Measurements from ENCODE around the gene CDK5RAP2. TPM values are rescaled to one million over a fixed set of nuclear protein-coding genes. Genes with fewer than 3 reads are reported as not detected.

The CDK5RAP2 gene
- total RNA-seq, 4 donors from 2014 or later: 57.4 to 86.3 (median 70.3) TPM

GRCh38 chr9:120619751-120620655 is 40.0 kb upstream of the CDK5RAP2 start:
- no peak overlapping the region for H3K4me3 ChIP-seq
- TF ChIP-seq POLR2A (IDR thresholded peaks at IDR 0.05) (no peak), CTCF (IDR thresholded peaks at IDR 0.05 in 4 of 5, conservative IDR thresholded peaks at IDR 0.05 in 1 of 5) (peak; percentile 57 to 84 (median 73))
- no peaks in the 10 kb centered on the region for H3K36me3 ChIP-seq
- peak; percentile 89 to 97 for ATAC-seq
- intact Hi-C loops (cut with DNase I; ENCODE audit: low total_unique reads) (loop anchor here (5.0 to 10.0 kb wide), 2 partner anchors 92 to 435 kb away; partner anchors contain the start of genes C5 and MEGF9), in situ Hi-C loops (cut with MboI; ENCODE audit: low sequenced_read_pairs in 4 of 4) (no loop called here)
- DNase-seq: peak; percentile 20 to 33
- H3K27ac ChIP-seq: peak overlapping the region in 1 of 4 donors; percentile 29
- H3K9me3 ChIP-seq: no peaks in the 10 kb centered on the region
- no peaks in the 10 kb centered on the region for H3K4me1 ChIP-seq
- no peaks in the 10 kb centered on the region for H3K27me3 ChIP-seq

DNA sequence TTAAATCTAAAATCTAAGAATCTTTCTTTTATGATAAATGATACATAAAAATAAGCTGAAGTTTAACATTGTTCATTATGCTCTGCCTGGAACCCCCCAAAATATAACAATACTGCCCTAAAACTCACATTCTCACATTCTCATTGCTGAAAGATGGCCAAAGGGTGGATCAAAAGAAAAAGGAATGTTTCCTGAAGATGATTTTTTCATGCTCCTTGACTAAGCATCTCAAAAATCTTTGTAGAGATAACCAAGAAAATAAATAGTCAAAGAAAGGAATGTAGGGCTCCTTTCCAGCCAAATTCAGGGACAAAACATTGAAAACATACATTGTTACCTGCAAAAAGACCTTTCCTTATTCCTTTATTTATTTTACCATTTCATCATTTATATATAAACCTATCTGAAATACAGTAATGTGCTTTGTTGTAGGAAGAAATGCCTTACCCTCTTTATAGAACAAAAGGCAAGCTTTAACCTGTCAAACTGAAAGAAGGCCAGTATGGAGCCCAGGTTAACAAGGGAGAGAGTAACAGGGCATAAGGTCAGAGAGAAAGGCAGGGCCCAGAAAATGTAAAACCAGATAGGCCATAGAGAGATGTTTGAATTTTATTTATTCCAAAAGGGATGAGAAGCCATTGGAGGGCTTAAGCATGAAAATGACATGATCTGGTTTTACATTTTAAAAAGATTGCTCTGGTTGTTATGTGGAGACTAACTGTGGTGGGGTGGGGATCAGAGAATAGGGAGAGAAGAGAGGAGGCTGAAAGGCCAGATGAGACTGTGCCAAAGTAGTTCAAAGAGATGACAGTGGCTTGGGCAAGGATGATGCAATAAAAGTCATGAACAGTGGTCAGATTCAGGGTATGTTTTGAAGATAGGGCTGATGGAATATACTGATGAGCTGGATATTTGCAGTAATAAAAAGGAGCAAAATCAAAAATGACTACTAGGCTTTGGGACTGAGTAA is 37.3 kb upstream of the CDK5RAP2 start:
- intact Hi-C loops (cut with DNase I; ENCODE audit: low total_unique reads): loop anchor here (5.0 kb wide), 1 partner anchor 95 kb away; the partner anchor contains the start of gene MEGF9
- in situ Hi-C loops (cut with MboI; ENCODE audit: low sequenced_read_pairs in 4 of 4): no loop called here

DNA sequence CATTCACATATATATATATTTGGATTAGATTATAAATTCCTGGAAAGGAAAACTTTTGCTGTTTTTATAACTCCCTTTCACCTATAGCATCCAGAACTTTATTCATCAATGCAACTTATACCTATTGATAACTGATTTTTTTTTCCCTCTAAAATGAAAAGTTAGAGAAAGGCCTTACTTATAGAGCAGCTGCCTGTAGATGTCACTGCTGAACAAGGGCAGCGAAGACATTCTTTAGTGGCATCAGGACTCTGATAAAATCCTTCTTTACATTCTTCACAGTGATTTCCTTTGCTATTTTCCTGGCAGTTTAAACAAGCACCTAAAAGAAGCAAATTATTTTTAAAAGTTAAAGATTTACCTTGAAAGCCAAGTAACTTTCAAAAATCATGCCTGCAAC is 32.3 kb upstream of the CDK5RAP2 start:
- no peak for DNase-seq
- no peaks in the 10 kb centered on the region for H3K9me3 ChIP-seq
- ATAC-seq: no peak
- in situ Hi-C loops (cut with MboI; ENCODE audit: low sequenced_read_pairs in 4 of 4) (no loop called here), intact Hi-C loops (cut with DNase I; ENCODE audit: low total_unique reads) (no loop called here)
- no peak for TF ChIP-seq CTCF (IDR thresholded peaks at IDR 0.05 in 4 of 5, conservative IDR thresholded peaks at IDR 0.05 in 1 of 5)
- TF ChIP-seq POLR2A (IDR thresholded peaks at IDR 0.05): no peak
- H3K36me3 ChIP-seq: no peaks in the 10 kb centered on the region
- H3K4me3 ChIP-seq: no peak overlapping the region
- no peaks in the 10 kb centered on the region for H3K4me1 ChIP-seq
- no peak overlapping the region for H3K27ac ChIP-seq
- H3K27me3 ChIP-seq: no peaks in the 10 kb centered on the region

More for the DNA sequence above, 37.3 kb upstream of the CDK5RAP2 start:
- no peak for DNase-seq
- no peaks in the 10 kb centered on the region for H3K36me3 ChIP-seq
- no peaks in the 10 kb centered on the region for H3K4me1 ChIP-seq
- no peaks in the 10 kb centered on the region for H3K9me3 ChIP-seq
- no peak overlapping the region for H3K4me3 ChIP-seq
- no peaks in the 10 kb centered on the region for H3K27me3 ChIP-seq
- ATAC-seq: no peak
- TF ChIP-seq POLR2A (IDR thresholded peaks at IDR 0.05): no peak
- TF ChIP-seq CTCF (IDR thresholded peaks at IDR 0.05 in 4 of 5, conservative IDR thresholded peaks at IDR 0.05 in 1 of 5): no peak
- H3K27ac ChIP-seq: no peak overlapping the region

DNA sequence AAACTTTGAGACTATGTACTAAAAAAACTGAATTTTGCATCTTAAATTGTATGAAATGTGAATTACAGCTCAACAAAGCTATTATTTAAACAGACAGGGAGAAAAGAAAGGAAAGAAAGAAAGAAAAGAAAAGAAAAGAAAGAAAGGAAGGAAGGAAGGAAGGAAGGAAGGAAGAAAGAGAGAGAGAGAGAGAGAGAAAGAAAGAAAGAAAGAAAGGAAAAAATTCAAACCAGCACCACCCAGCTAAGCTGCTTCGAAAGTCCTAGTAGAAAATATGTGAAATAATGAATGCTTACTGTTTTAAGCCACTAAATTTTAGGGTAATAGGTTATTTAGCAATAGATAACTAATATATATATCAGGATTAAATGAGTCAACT is 31.7 kb upstream of the CDK5RAP2 start:
- TF ChIP-seq CTCF (IDR thresholded peaks at IDR 0.05 in 4 of 5, conservative IDR thresholded peaks at IDR 0.05 in 1 of 5): no peak
- TF ChIP-seq POLR2A (IDR thresholded peaks at IDR 0.05): no peak
- H3K9me3 ChIP-seq: no peaks in the 10 kb centered on the region
- H3K27me3 ChIP-seq: no peaks in the 10 kb centered on the region
- no peak overlapping the region for H3K4me3 ChIP-seq
- H3K4me1 ChIP-seq: no peaks in the 10 kb centered on the region
- in situ Hi-C loops (cut with MboI; ENCODE audit: low sequenced_read_pairs in 4 of 4): no loop called here
- ATAC-seq (no peak), DNase-seq (no peak)
- no peaks in the 10 kb centered on the region for H3K36me3 ChIP-seq
- H3K27ac ChIP-seq: no peak overlapping the region
- intact Hi-C loops (cut with DNase I; ENCODE audit: low total_unique reads): no loop called here
